ENCODE results near the gene ANKRD11. TPM values are rescaled to one million over a fixed set of nuclear protein-coding genes. Genes with fewer than 3 reads are reported as not detected.
"Not testable (repeated sequence)": the region's sequence is repeated elsewhere in the genome, so short reads cannot be mapped to it uniquely, and the experiment has no call there.

The ANKRD11 gene
- total RNA-seq, 1 experiment from 2014 or later, result 297 TPM

GRCh38 chr16:89434490-89434889 is 55.9 kb downstream of the ANKRD11 start:
- TF ChIP-seq CTCF (IDR thresholded peaks at IDR 0.05; ENCODE audit: insufficient read depth in 1 of 2, low read depth in 1 of 2, low read length in 1 of 2, severe bottlenecking in 1 of 2, unreplicated experiment in 1 of 2), result no peak
- no peaks in the 10 kb centered on the region for H3K36me3 ChIP-seq (ENCODE audit: control insufficient read depth, insufficient read depth, low read length)
- ChIA-PET CTCF (no interaction called here), POLR2A (no interaction called here)
- H3K4me1 Mint-ChIP-seq (ENCODE audit: low read depth, unreplicated experiment), result peaks cover 21% of the 10 kb centered on the region
- no peaks in the 10 kb centered on the region for H3K27me3 ChIP-seq (replicated peaks; ENCODE audit: control insufficient read depth, insufficient read depth, low read length)
- no peaks in the 10 kb centered on the region for H3K9me3 Mint-ChIP-seq (ENCODE audit: unreplicated experiment)
- no TSS peak for BruUV-seq (replicated peaks)
- H3K4me1 ChIP-seq, result peaks cover 33% of the 10 kb centered on the region
- no peak overlapping the region for H3K4me3 Mint-ChIP-seq (ENCODE audit: unreplicated experiment)
- no peaks in the 10 kb centered on the region for H3K27me3 Mint-ChIP-seq (ENCODE audit: insufficient read depth, unreplicated experiment)
- DNase-seq, result no peak
- H3K27ac Mint-ChIP-seq (ENCODE audit: unreplicated experiment), result peak overlapping the region; percentile 32
- no peak overlapping the region for H3K4me3 ChIP-seq (ENCODE audit: low read depth, low read length)
- peaks cover 18% of the 10 kb centered on the region for H3K36me3 Mint-ChIP-seq (ENCODE audit: insufficient read depth, unreplicated experiment)
- intact Hi-C loops (cut with micrococcal nuclease; ENCODE audit: unreplicated experiment), result no loop called here
- no peaks in the 10 kb centered on the region for H3K9me3 ChIP-seq

- BruUV-seq (replicated peaks); CTCF ChIA-PET: not testable (repeated sequence)
Observed at GRCh38 chr16:89433363-89433984, 56.9 kb downstream of the ANKRD11 start.

GRCh38 chr16:89431630-89432029 is 58.7 kb downstream of the ANKRD11 start:
- Mint-ChIP-seq H3K27me3 (ENCODE audit: insufficient read depth, unreplicated experiment) (no peaks in the 10 kb centered on the region), H3K27ac (ENCODE audit: unreplicated experiment) (no peak overlapping the region), H3K36me3 (ENCODE audit: insufficient read depth, unreplicated experiment) (peaks cover 8% of the 10 kb centered on the region), H3K4me3 (ENCODE audit: unreplicated experiment) (no peak overlapping the region), H3K9me3 (ENCODE audit: unreplicated experiment) (no peaks in the 10 kb centered on the region), H3K4me1 (ENCODE audit: low read depth, unreplicated experiment) (peaks cover 6% of the 10 kb centered on the region)
- ChIA-PET POLR2A (no interaction called here), CTCF (no interaction called here)
- no TSS peak for BruUV-seq (replicated peaks)
- Histone ChIP-seq H3K36me3 (ENCODE audit: control insufficient read depth, insufficient read depth, low read length) (no peaks in the 10 kb centered on the region), H3K4me1 (peaks cover 21% of the 10 kb centered on the region), H3K27me3 (replicated peaks; ENCODE audit: control insufficient read depth, insufficient read depth, low read length) (no peaks in the 10 kb centered on the region), H3K4me3 (ENCODE audit: low read depth, low read length) (no peak overlapping the region), H3K9me3 (no peaks in the 10 kb centered on the region)
- no peak for TF ChIP-seq CTCF (IDR thresholded peaks at IDR 0.05; ENCODE audit: insufficient read depth in 1 of 2, low read depth in 1 of 2, low read length in 1 of 2, severe bottlenecking in 1 of 2, unreplicated experiment in 1 of 2)
- DNase-seq, result no peak
- intact Hi-C loops (cut with micrococcal nuclease; ENCODE audit: unreplicated experiment), result no loop called here

More at GRCh38 chr16:89433363-89433984, 56.9 kb downstream of the ANKRD11 start:
- H3K36me3 Mint-ChIP-seq (ENCODE audit: insufficient read depth, unreplicated experiment), result peaks cover 16% of the 10 kb centered on the region
- peaks cover 31% of the 10 kb centered on the region for H3K4me1 ChIP-seq
- H3K36me3 ChIP-seq (ENCODE audit: control insufficient read depth, insufficient read depth, low read length); DNase-seq; POLR2A ChIA-PET; H3K4me3 ChIP-seq (ENCODE audit: low read depth, low read length); H3K9me3 Mint-ChIP-seq (ENCODE audit: unreplicated experiment); H3K4me3 Mint-ChIP-seq (ENCODE audit: unreplicated experiment); intact Hi-C loops (cut with micrococcal nuclease; ENCODE audit: unreplicated experiment); H3K27me3 Mint-ChIP-seq (ENCODE audit: insufficient read depth, unreplicated experiment); H3K27ac Mint-ChIP-seq (ENCODE audit: unreplicated experiment); H3K9me3 ChIP-seq; H3K27me3 ChIP-seq (replicated peaks; ENCODE audit: control insufficient read depth, insufficient read depth, low read length): not testable (repeated sequence)
- H3K4me1 Mint-ChIP-seq (ENCODE audit: low read depth, unreplicated experiment), result peaks cover 19% of the 10 kb centered on the region

Measured in Caco-2 (cell line).